ENCODE results near the gene MYO1B.

The MYO1B gene

DNA sequence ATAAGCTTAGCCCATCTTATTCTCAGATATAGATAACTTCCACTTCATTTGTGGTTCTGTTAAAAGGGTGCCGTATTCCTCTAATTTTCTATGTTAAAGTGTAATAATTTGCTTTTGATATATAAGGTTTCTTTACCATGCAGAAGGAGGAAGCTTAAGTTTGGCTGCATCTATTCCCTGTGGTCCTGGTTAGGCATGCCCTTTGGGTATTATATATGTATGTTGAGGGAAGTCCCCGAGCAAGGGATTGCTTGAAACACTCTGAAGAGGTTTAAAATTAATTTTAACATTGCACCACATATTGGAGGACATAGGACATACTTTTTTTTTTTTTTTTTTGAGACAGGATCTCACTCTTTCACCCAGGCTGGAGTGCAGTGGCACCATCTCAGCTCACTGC, 16.9 kb upstream of the MYO1B start:
- Histone ChIP-seq H3K27ac (ENCODE audit: low read length) (no peak overlapping the region), H3K9me3 (ENCODE audit: control insufficient read depth, low read depth, low read length) (no peaks in the 10 kb centered on the region), H3K4me3 (ENCODE audit: low read length) (no peak overlapping the region), H3K4me1 (ENCODE audit: control insufficient read depth, low read depth, low read length) (peaks cover 18% of the 10 kb centered on the region), H3K9ac (ENCODE audit: low read length) (no peak overlapping the region), H3K36me3 (ENCODE audit: control insufficient read depth, low read depth, low read length) (no peaks in the 10 kb centered on the region), H3K27me3 (ENCODE audit: control insufficient read depth, insufficient read depth, low read length) (no peaks in the 10 kb centered on the region)

DNA sequence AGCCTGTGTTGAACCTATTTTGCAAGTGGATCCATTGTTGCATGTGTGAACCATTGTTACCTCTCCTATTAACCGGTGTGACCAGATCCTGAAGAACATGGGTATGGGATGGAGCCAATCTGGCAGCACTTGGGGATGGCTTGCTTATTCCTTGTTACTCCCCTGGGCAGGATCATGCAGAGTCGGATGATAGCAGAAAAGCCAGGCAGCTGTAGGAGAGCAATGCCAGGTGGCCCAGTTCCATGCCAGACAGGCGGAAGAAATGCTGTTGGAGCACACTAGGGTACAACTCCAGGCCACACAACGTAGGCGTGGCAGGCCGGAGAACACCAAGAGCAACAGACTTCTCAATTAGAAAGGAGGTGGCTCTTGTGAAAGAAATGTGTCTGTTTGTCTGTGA, 16.3 kb upstream of the MYO1B start:
- Histone ChIP-seq H3K4me3 (ENCODE audit: low read length) (no peak overlapping the region), H3K27ac (ENCODE audit: low read length) (no peak overlapping the region), H3K27me3 (ENCODE audit: control insufficient read depth, insufficient read depth, low read length) (no peaks in the 10 kb centered on the region), H3K9me3 (ENCODE audit: control insufficient read depth, low read depth, low read length) (no peaks in the 10 kb centered on the region), H3K4me1 (ENCODE audit: control insufficient read depth, low read depth, low read length) (peaks cover 18% of the 10 kb centered on the region), H3K36me3 (ENCODE audit: control insufficient read depth, low read depth, low read length) (no peaks in the 10 kb centered on the region), H3K9ac (ENCODE audit: low read length) (no peak overlapping the region)

GRCh38 chr2:191230174-191230573, 15.0 kb upstream of the MYO1B start:
- Histone ChIP-seq H3K9me3 (ENCODE audit: control insufficient read depth, low read depth, low read length) (no peaks in the 10 kb centered on the region), H3K27ac (ENCODE audit: low read length) (no peak overlapping the region), H3K27me3 (ENCODE audit: control insufficient read depth, insufficient read depth, low read length) (no peaks in the 10 kb centered on the region), H3K4me1 (ENCODE audit: control insufficient read depth, low read depth, low read length) (peaks cover 14% of the 10 kb centered on the region), H3K4me3 (ENCODE audit: low read length) (no peak overlapping the region), H3K9ac (ENCODE audit: low read length) (no peak overlapping the region), H3K36me3 (ENCODE audit: control insufficient read depth, low read depth, low read length) (no peaks in the 10 kb centered on the region)

DNA sequence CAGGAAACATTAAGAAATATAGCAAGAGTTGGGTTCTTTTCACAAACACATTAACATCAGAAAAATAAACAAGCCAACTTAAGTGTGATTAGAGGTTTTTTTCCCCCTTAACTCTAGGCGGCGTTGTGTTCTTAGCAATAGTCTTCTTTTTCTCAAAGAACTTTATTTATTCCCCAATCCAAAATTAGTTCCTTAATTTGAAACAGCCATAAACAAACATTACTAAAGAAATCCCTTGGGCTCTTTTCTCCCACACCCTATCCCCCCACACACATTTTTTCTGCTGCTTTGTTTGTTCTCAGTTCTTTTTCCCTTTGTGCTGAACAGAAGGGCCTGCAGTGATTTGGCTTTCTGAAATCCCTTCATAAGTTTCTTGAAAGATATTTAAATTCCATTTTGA, 13.2 kb upstream of the MYO1B start:
- no peak overlapping the region for H3K4me3 ChIP-seq (ENCODE audit: low read length)
- peaks cover 2% of the 10 kb centered on the region for H3K4me1 ChIP-seq (ENCODE audit: control insufficient read depth, low read depth, low read length)
- no peak overlapping the region for H3K27ac ChIP-seq (ENCODE audit: low read length)
- H3K27me3 ChIP-seq (ENCODE audit: control insufficient read depth, insufficient read depth, low read length) = no peaks in the 10 kb centered on the region
- no peaks in the 10 kb centered on the region for H3K36me3 ChIP-seq (ENCODE audit: control insufficient read depth, low read depth, low read length)
- no peak overlapping the region for H3K9ac ChIP-seq (ENCODE audit: low read length)
- H3K9me3 ChIP-seq (ENCODE audit: control insufficient read depth, low read depth, low read length) = no peaks in the 10 kb centered on the region

DNA sequence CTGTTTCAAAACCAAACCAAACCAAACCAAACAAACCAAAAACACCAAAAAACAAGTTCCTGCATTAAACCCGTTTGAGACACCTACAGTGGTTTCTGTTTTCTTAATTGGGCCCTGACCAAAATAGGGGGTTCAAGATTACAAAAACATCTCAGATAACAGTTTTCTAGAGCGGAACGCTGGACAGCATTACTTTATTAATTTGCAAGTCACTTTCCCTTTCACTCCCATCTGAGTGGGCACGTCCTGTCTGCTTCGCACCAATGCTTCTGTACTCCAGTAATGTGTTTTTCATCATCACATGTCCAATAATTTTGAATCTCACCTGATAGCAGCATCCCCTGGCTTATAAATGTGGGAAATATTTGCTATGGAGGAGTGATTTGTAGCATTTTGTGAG, 11.7 kb upstream of the MYO1B start:
- Histone ChIP-seq H3K4me1 (ENCODE audit: control insufficient read depth, low read depth, low read length) (peaks cover 2% of the 10 kb centered on the region), H3K4me3 (ENCODE audit: low read length) (no peak overlapping the region), H3K9me3 (ENCODE audit: control insufficient read depth, low read depth, low read length) (no peaks in the 10 kb centered on the region), H3K9ac (ENCODE audit: low read length) (no peak overlapping the region), H3K27me3 (ENCODE audit: control insufficient read depth, insufficient read depth, low read length) (no peaks in the 10 kb centered on the region), H3K27ac (ENCODE audit: low read length) (no peak overlapping the region), H3K36me3 (ENCODE audit: control insufficient read depth, low read depth, low read length) (no peaks in the 10 kb centered on the region)

GRCh38 chr2:191234376-191234775, 10.8 kb upstream of the MYO1B start:
- Histone ChIP-seq H3K9ac (ENCODE audit: low read length) (no peak overlapping the region), H3K27me3 (ENCODE audit: control insufficient read depth, insufficient read depth, low read length) (no peaks in the 10 kb centered on the region), H3K4me1 (ENCODE audit: control insufficient read depth, low read depth, low read length) (peaks cover 2% of the 10 kb centered on the region), H3K9me3 (ENCODE audit: control insufficient read depth, low read depth, low read length) (no peaks in the 10 kb centered on the region), H3K36me3 (ENCODE audit: control insufficient read depth, low read depth, low read length) (no peaks in the 10 kb centered on the region), H3K27ac (ENCODE audit: low read length) (no peak overlapping the region), H3K4me3 (ENCODE audit: low read length) (no peak overlapping the region)

DNA sequence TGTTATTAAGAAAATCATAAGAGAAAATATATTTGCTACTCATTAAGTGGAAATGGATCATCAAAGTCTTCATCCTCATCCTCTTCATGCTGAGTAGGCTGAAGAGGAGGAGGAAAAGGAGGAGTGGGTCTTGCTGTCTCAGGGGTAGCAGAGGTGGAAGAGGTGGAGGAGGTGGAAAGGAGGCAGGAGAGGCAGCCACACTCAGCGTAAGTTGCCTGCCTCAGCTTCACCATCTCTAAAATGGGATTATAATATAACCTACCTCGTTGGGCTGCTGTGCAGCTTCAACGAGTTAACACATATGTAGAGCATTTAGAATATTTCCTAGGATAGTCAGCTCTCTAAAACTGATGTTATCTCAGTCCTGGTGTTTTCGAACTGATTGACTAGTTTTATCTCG, 4.3 kb upstream of the MYO1B start:
- no peaks in the 10 kb centered on the region for H3K9me3 ChIP-seq (ENCODE audit: control insufficient read depth, low read depth, low read length)
- no peaks in the 10 kb centered on the region for H3K4me1 ChIP-seq (ENCODE audit: control insufficient read depth, low read depth, low read length)
- no peak overlapping the region for H3K4me3 ChIP-seq (ENCODE audit: low read length)
- no peaks in the 10 kb centered on the region for H3K36me3 ChIP-seq (ENCODE audit: control insufficient read depth, low read depth, low read length)
- H3K27me3 ChIP-seq (ENCODE audit: control insufficient read depth, insufficient read depth, low read length) = peaks cover 11% of the 10 kb centered on the region
- no peak overlapping the region for H3K27ac ChIP-seq (ENCODE audit: low read length)
- no peak overlapping the region for H3K9ac ChIP-seq (ENCODE audit: low read length)

DNA sequence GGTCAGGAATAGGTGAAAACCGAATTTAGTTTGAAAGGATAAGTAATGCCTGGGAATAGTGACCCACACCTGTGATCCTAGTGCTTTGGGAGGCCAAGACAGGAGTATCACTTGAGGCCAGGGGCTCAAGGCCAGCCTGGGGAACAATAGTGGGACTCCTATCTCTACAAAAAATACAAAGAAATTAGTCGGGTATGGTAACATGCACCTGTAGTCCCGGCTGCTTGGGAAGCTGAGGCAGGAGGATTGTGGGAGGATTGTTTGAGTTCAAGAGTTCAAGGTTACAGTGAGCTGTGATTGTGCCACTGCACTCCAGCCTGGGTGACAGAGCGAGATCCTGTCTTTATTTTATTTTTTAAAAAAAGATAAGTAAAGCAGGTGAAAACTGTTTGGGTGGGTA, 3.8 kb upstream of the MYO1B start:
- H3K4me1 ChIP-seq (ENCODE audit: control insufficient read depth, low read depth, low read length) = peaks cover 2% of the 10 kb centered on the region
- H3K4me3 ChIP-seq (ENCODE audit: low read length) = no peak overlapping the region
- H3K36me3 ChIP-seq (ENCODE audit: control insufficient read depth, low read depth, low read length) = no peaks in the 10 kb centered on the region
- no peak overlapping the region for H3K27ac ChIP-seq (ENCODE audit: low read length)
- H3K9me3 ChIP-seq (ENCODE audit: control insufficient read depth, low read depth, low read length) = no peaks in the 10 kb centered on the region
- H3K9ac ChIP-seq (ENCODE audit: low read length) = no peak overlapping the region
- peaks cover 11% of the 10 kb centered on the region for H3K27me3 ChIP-seq (ENCODE audit: control insufficient read depth, insufficient read depth, low read length)

GRCh38 chr2:191243154-191243553, 2.0 kb upstream of the MYO1B start:
- no peaks in the 10 kb centered on the region for H3K9me3 ChIP-seq (ENCODE audit: control insufficient read depth, low read depth, low read length)

DNA sequence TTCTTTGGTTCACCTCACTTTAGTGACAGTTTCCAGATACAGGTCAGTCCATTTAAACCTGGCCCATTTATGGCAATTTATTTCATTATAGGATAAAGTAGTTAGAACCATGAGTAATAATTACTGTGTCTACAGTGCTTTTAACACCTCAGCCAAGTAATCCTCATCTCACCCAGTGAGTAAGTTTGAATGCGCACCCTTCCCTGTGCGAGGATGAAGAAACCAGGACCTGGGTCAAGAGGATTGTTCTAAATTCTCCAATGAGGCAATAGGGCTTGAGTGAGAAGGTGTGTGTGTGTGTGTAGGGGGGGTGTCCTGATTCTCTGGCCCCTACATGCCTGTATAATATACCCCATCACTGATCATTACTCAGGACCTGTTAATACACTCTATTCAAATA, 854 bp upstream of the MYO1B start:
- Histone ChIP-seq H3K27me3 (ENCODE audit: control insufficient read depth, insufficient read depth, low read length) (peaks cover 11% of the 10 kb centered on the region), H3K9ac (ENCODE audit: low read length) (peak overlapping the region; percentile 50), H3K9me3 (ENCODE audit: control insufficient read depth, low read depth, low read length) (no peaks in the 10 kb centered on the region), H3K27ac (ENCODE audit: low read length) (no peak overlapping the region), H3K36me3 (ENCODE audit: control insufficient read depth, low read depth, low read length) (peaks cover 3% of the 10 kb centered on the region), H3K4me3 (ENCODE audit: low read length) (peak overlapping the region; percentile 91), H3K4me1 (ENCODE audit: control insufficient read depth, low read depth, low read length) (peaks cover 30% of the 10 kb centered on the region)

More at GRCh38 chr2:191243154-191243553, 2.0 kb upstream of the MYO1B start:
- Histone ChIP-seq H3K27ac (ENCODE audit: low read length) (no peak overlapping the region), H3K36me3 (ENCODE audit: control insufficient read depth, low read depth, low read length) (peaks cover 1% of the 10 kb centered on the region), H3K9ac (ENCODE audit: low read length) (no peak overlapping the region), H3K4me1 (ENCODE audit: control insufficient read depth, low read depth, low read length) (peaks cover 19% of the 10 kb centered on the region), H3K27me3 (ENCODE audit: control insufficient read depth, insufficient read depth, low read length) (peaks cover 11% of the 10 kb centered on the region), H3K4me3 (ENCODE audit: low read length) (no peak overlapping the region)

GRCh38 chr2:191245869-191246531, 796 bp downstream of the MYO1B start:
- Histone ChIP-seq H3K36me3 (ENCODE audit: control insufficient read depth, low read depth, low read length) (peaks cover 3% of the 10 kb centered on the region), H3K4me1 (ENCODE audit: control insufficient read depth, low read depth, low read length) (peaks cover 43% of the 10 kb centered on the region), H3K27me3 (ENCODE audit: control insufficient read depth, insufficient read depth, low read length) (peaks cover 11% of the 10 kb centered on the region), H3K4me3 (ENCODE audit: low read length) (peak overlapping the region; percentile 91), H3K9me3 (ENCODE audit: control insufficient read depth, low read depth, low read length) (no peaks in the 10 kb centered on the region), H3K27ac (ENCODE audit: low read length) (peak overlapping the region; percentile 71), H3K9ac (ENCODE audit: low read length) (peak overlapping the region; percentile 95)

DNA sequence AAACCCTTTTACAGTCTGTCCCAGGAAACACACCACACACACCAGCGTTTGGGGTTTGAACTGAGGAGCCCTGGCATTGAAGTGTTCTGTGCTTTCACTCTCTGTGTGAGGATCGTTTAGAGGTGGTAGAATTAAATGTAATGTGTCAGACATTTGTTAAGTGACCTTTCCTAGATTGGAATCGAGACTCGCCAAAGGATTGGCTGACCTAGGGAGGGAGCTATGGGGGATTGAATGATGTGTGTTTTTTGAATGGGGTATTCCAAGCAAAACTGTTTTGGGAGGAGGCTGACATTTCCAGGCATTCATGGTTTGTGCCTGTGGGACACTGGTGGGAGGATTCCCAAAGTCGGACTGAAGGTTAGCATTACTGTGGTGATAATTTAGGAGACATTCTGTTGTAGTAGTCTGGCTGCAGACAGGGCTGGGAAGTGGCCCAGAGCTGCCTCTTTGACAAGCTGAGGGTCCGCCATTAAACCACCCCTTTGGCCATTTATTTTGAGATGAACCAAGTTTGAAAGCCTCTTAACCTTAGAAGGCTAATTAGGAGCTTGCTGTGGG, 1.7 kb downstream of the MYO1B start:
- H3K9ac ChIP-seq (ENCODE audit: low read length) = peak overlapping the region; percentile 95
- H3K9me3 ChIP-seq (ENCODE audit: control insufficient read depth, low read depth, low read length) = no peaks in the 10 kb centered on the region
- no peak overlapping the region for H3K27ac ChIP-seq (ENCODE audit: low read length)
- peaks cover 44% of the 10 kb centered on the region for H3K4me1 ChIP-seq (ENCODE audit: control insufficient read depth, low read depth, low read length)
- peak overlapping the region; percentile 91 for H3K4me3 ChIP-seq (ENCODE audit: low read length)
- H3K27me3 ChIP-seq (ENCODE audit: control insufficient read depth, insufficient read depth, low read length) = peaks cover 11% of the 10 kb centered on the region
- H3K36me3 ChIP-seq (ENCODE audit: control insufficient read depth, low read depth, low read length) = peaks cover 3% of the 10 kb centered on the region

All from iPS-18a (cell line).